Common myeloid progenitor, CD34-positive (primary cell): Measurements from ENCODE around the gene MERTK.

Source experiments
- CTCF ChIA-PET: fragments of 350-600 bp; sonication (Branson Sonifier 250); formaldehyde crosslinking; loops from one replicate; lab custom pipeline; 2021; ENCODE audit warnings: antibody characterized with exemption; lab: Charles Lee
- POLR2A ChIA-PET: fragments of 350-600 bp; sonication (Branson Sonifier 250); formaldehyde crosslinking; loops from one replicate; lab custom pipeline; 2021; ENCODE audit warnings: antibody characterized with exemption; lab: Charles Lee
- DNase-seq, 3 donors: peaks; one replicate each; pipeline versions ENCODE4 v3.0.0 to v3.0.0-alpha.2; 2013
- H3K27ac ChIP-seq, 2 experiments: 1 replicate in 1 of 2; 2 replicates in 1 of 2; pipeline ENCODE4 v1.7.0; 2013; ENCODE audit warnings: inconsistent platforms in 2 of 2, low read length in 2 of 2, mild to moderate bottlenecking in 2 of 2, low read depth in 1 of 2, moderate library complexity in 1 of 2; ENCODE audit not compliant: severe bottlenecking in 2 of 2, insufficient read depth in 1 of 2, poor library complexity in 1 of 2
- H3K27me3 ChIP-seq, 5 experiments: replicated peaks in 2 of 5; 1 replicate in 3 of 5; 2 replicates in 2 of 5; pipeline versions ENCODE4 v1.6.1 to v1.7.0; 2013; ENCODE audit warnings: low read length in 4 of 5, mild to moderate bottlenecking in 2 of 5, moderate library complexity in 2 of 5, inconsistent platforms in 1 of 5; ENCODE audit not compliant: insufficient read depth in 5 of 5, control insufficient read depth in 4 of 5
- H3K36me3 ChIP-seq, 4 experiments: 1 replicate in 2 of 4; 2 replicates in 2 of 4; pipeline versions ENCODE4 v1.6.1 to v1.7.0; 2013; ENCODE audit warnings: low read length in 3 of 4, control low read depth in 1 of 4, mild to moderate bottlenecking in 1 of 4; ENCODE audit not compliant: control insufficient read depth in 4 of 4, insufficient read depth in 4 of 4
- H3K4me1 ChIP-seq, 4 experiments: 1 replicate in 3 of 4; 2 replicates in 1 of 4; pipeline versions ENCODE4 v1.6.1 to v1.7.1; 2013; ENCODE audit warnings: low read length in 3 of 4, mild to moderate bottlenecking in 3 of 4, control low read depth in 1 of 4, inconsistent platforms in 1 of 4, moderate library complexity in 1 of 4; ENCODE audit not compliant: control insufficient read depth in 4 of 4, insufficient read depth in 4 of 4; ENCODE audit errors: control extremely low read depth in 1 of 4
- H3K4me3 ChIP-seq, 7 experiments: 1 replicate in 4 of 7; 2 replicates in 3 of 7; pipeline versions ENCODE4 v1.5.1 to v1.7.0; 2013; ENCODE audit warnings: mild to moderate bottlenecking in 7 of 7, low read length in 6 of 7, moderate library complexity in 6 of 7, inconsistent platforms in 2 of 7, low read depth in 2 of 7, control low read depth in 1 of 7; ENCODE audit not compliant: insufficient read depth in 4 of 7, control insufficient read depth in 1 of 7; ENCODE audit errors: extremely low read depth in 1 of 7
- H3K9me3 ChIP-seq, 5 experiments: 1 replicate in 4 of 5; 2 replicates in 1 of 5; pipeline versions ENCODE4 v1.6.1 to v1.7.1; 2013; ENCODE audit warnings: low read length in 4 of 5, mild to moderate bottlenecking in 2 of 5, inconsistent platforms in 1 of 5, low read depth in 1 of 5, moderate library complexity in 1 of 5; ENCODE audit not compliant: control insufficient read depth in 4 of 5, insufficient read depth in 2 of 5; ENCODE audit errors: control extremely low read depth in 1 of 5
- WGBS: methylation state at CpG from one replicate; pipeline ENCODE4 v1.1.5; 2013; ENCODE audit not compliant: insufficient coverage; 5-methylcytosine and 5-hydroxymethylcytosine counted together

Gene MERTK

DNA sequence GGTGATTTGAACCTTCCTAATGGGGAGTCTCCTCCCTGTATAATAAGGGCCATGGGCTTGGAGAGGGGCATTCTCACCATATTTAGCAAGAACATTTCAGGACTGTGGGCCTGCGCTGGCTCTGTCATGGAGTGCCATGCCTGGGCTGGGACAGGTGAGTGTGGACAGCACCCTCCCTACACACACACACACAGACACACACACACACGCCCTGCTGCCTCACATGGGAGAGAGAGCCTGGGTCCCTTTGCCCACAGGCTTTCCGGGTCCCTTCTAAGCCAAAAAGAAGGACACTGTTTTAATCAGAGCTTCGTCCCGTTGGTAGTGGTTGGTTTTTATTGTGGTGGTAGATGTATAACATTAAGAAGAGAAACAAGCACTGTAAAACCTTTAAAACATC lies 125.3 kb downstream of the MERTK start:
- ChIA-PET CTCF (no interaction called here), POLR2A (no interaction called here)
- Histone ChIP-seq H3K4me3 (no peak overlapping the region), H3K27ac (peak overlapping the region in 1 of 2 experiments; percentile 37), H3K27me3 (no peaks in the 10 kb centered on the region), H3K36me3 (peaks cover 4 to 32% (median 25%) of the 10 kb centered on the region in 4 experiments), H3K9me3 (no peaks in the 10 kb centered on the region), H3K4me1 (peaks cover 0 to 4% (median 2%) of the 10 kb centered on the region in 4 experiments)
- 100% methylated on average over 2 of the region's 5 CpGs for WGBS
- DNase-seq = no peak

DNA sequence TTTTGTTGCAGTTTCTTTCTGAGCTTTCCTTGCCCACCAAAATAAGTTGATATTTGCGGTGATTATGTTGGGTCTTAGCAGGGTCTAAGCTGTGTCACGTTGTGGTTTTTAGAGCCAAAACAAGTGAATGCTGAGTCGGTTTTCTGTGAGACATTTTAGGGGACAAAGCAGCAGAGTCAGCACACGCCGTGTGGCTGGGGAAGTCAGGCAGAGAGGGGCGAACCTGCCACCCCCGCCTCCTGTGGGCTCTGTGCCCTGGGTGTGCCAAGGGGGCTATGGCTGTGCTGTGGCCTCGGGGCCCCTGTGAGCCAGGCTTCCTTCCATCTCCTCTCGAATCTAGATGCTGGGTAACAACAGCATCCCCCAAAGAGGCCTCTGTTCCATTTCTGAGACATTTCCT lies 125.8 kb downstream of the MERTK start:
- ChIA-PET CTCF (no interaction called here), POLR2A (no interaction called here)
- H3K9me3 ChIP-seq = no peaks in the 10 kb centered on the region
- peak in 1 of 3 donors; percentile 29 for DNase-seq
- peaks cover 0 to 4% (median 2%) of the 10 kb centered on the region in 4 experiments for H3K4me1 ChIP-seq
- H3K27me3 ChIP-seq = no peaks in the 10 kb centered on the region
- peaks cover 4 to 32% (median 25%) of the 10 kb centered on the region in 4 experiments for H3K36me3 ChIP-seq
- H3K27ac ChIP-seq = peak overlapping the region in 1 of 2 experiments; percentile 37
- WGBS = 81% methylated on average over 8 of the region's 9 CpGs
- no peak overlapping the region for H3K4me3 ChIP-seq

DNA sequence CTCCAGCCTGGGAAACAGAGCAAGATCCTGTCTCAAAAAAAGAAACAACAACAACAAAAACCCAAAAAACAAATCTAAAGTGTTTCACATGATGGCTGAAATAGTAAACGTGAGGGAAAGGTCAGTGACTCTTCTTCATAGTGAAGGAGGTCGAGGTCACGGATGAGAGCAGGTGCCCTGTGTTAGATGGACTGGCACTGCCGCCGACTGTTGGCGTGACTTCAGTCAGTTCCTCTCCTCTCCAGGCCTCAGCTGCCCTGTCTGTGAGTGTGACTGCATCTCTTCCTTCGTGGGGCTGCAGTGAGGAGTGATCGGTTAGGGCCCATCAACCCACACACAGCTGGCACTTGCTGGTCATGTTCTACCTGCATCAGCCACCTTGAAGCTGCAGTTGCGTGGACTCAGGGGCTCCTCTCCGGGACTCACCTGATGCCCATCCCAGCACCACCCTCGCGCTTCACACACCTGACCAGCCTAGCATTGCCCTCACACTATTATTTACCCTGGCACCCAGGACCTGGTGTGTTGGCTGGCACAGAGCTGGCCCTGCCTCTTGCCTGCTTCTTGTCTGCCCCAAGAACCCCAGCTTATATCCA lies 126.6 kb downstream of the MERTK start:
- Histone ChIP-seq H3K4me3 (no peak overlapping the region), H3K27ac (no peak overlapping the region), H3K36me3 (peaks cover 4 to 32% (median 24%) of the 10 kb centered on the region in 4 experiments), H3K9me3 (no peaks in the 10 kb centered on the region), H3K4me1 (peaks cover 0 to 4% (median 2%) of the 10 kb centered on the region in 4 experiments), H3K27me3 (no peaks in the 10 kb centered on the region)
- CTCF ChIA-PET = interaction anchor here (1.4 kb wide), 1 partner anchor 127 kb away, joined by 3 read pairs; the partner anchor contains the start of gene MERTK
- WGBS = 95% methylated on average over 12 of the region's 12 CpGs
- POLR2A ChIA-PET = no interaction called here
- DNase-seq = no peak

- Histone ChIP-seq H3K27ac (no peak overlapping the region), H3K9me3 (no peaks in the 10 kb centered on the region)
- POLR2A ChIA-PET = no interaction called here
Observed at GRCh38 chr2:112026509-112026908, 128.1 kb downstream of the MERTK start.

DNA sequence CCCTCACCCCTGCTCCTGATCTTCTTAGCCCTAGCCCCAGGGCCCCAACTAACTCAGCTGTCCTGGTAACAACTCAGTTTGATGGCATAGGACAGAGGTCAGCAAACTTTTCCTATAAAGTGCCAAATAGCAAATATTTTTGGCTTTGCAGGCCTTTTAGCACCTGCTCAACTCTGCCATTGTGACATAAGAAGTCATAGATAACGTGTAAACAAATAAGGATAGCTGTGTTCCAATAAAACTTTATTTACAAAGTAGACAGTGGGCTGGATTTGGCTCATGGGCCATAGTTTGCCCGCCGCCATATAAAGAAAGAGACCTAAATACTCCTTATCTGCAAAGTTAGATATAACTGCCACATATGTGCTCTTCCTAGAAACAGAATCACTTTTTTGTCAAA lies 129.4 kb downstream of the MERTK start:
- no peak overlapping the region for H3K27ac ChIP-seq
- peaks cover 3 to 17% (median 12%) of the 10 kb centered on the region in 4 experiments for H3K4me1 ChIP-seq
- DNase-seq = no peak
- ChIA-PET CTCF (interaction anchor here (2.8 kb wide), 1 partner anchor 127 kb away, joined by 8 read pairs; no protein-coding TSS in a partner anchor), POLR2A (no interaction called here)
- WGBS = 100% methylated on average over 1 of the region's 3 CpGs
- no peak overlapping the region for H3K4me3 ChIP-seq
- H3K27me3 ChIP-seq = no peaks in the 10 kb centered on the region
- H3K9me3 ChIP-seq = no peaks in the 10 kb centered on the region
- peaks cover 3 to 17% (median 9%) of the 10 kb centered on the region in 4 experiments for H3K36me3 ChIP-seq

More at GRCh38 chr2:112026509-112026908, 128.1 kb downstream of the MERTK start:
- WGBS = 79% methylated on average over 8 of the region's 8 CpGs
- Histone ChIP-seq H3K36me3 (peaks cover 4 to 27% (median 17%) of the 10 kb centered on the region in 4 experiments), H3K4me3 (no peak overlapping the region), H3K4me1 (peaks cover 2 to 5% (median 3%) of the 10 kb centered on the region in 4 experiments), H3K27me3 (no peaks in the 10 kb centered on the region)
- CTCF ChIA-PET = interaction anchor here (1.4 kb wide), 1 partner anchor 129 kb away, joined by 3 read pairs; the partner anchor contains the start of gene MERTK
- peak; percentile 45 to 61 (median 59) for DNase-seq

- no peaks in the 10 kb centered on the region for H3K9me3 ChIP-seq
- H3K4me3 ChIP-seq = no peak overlapping the region
- H3K4me1 ChIP-seq = peaks cover 3 to 21% (median 14%) of the 10 kb centered on the region in 4 experiments
- CTCF ChIA-PET = interaction anchor here (0.7 to 2.8 kb wide), 4 partner anchors 11 to 128 kb away, joined by 3 to 8 read pairs (median 3); no protein-coding TSS in a partner anchor
- no peaks in the 10 kb centered on the region for H3K27me3 ChIP-seq
- no peak overlapping the region for H3K27ac ChIP-seq
- peaks cover 3 to 11% (median 8%) of the 10 kb centered on the region in 4 experiments for H3K36me3 ChIP-seq
- POLR2A ChIA-PET = no interaction called here
- no peak for DNase-seq
- 90% methylated on average over 2 of the region's 2 CpGs for WGBS
Observed at GRCh38 chr2:112029164-112029563, 130.8 kb downstream of the MERTK start.
